Mesenteric fat pad (tissue), 1 donor: ENCODE results near the gene RCHY1. TPM values are rescaled to one million over a fixed set of nuclear protein-coding genes. Genes with fewer than 3 reads are reported as not detected.

Experiments
- DNase-seq: peaks from one replicate; pipeline ENCODE4 v3.0.0-alpha.2; 2020; ENCODE audit warnings: low spot score
- total RNA-seq: library from RNA; stranded (reverse); fragmentation: NEBNext Ultra II Directional; extraction: Animal tissue kit (Norgen Biotek cat#: 25700); gene quantifications from one replicate; pipeline ENCODE4 v1.2.1, GENCODE V29; 2021
- donor health status: DM: yes; HTN: yes; CAD: no.

Gene RCHY1
- total RNA-seq, 1 donor from 2014 or later, result 30.4 TPM

- DNase-seq, result no peak
These were observed 85.0 kb downstream of the RCHY1 start for GRCh38 chr4:75429208-75429607.

Other genes with a start within 250 kb of the RCHY1 start
- 15.7 TPM for gene THAP6, start 70 bp upstream of the RCHY1 start, total RNA-seq
- gene ODAPH, start 41.7 kb upstream of the RCHY1 start, total RNA-seq, result not detected
- not detected for gene CDKL2, start 116.1 kb upstream of the RCHY1 start, total RNA-seq
- 72.6 TPM for gene G3BP2, start 159.0 kb upstream of the RCHY1 start, total RNA-seq
- 68.7 TPM for gene USO1, start 210.2 kb upstream of the RCHY1 start, total RNA-seq